Vagina (tissue), 2 donors: ENCODE data around the gene NHERF2.

Experiments used
- POLR2A ChIP-seq, 2 donors: fragments of 450-650 bp; IDR thresholded peaks; one replicate each; pipeline ENCODE4 v1.6.1; 2017; ENCODE audit warnings: antibody characterized with exemption in 2 of 2, mild to moderate bottlenecking in 2 of 2, moderate library complexity in 2 of 2
- POLR2AphosphoS5 ChIP-seq, 2 donors: sonication (generic); formaldehyde crosslinking; IDR thresholded peaks; one replicate each; pipeline ENCODE4 v1.9.0; 2017; ENCODE audit warnings: antibody characterized with exemption in 2 of 2, mild to moderate bottlenecking in 2 of 2, low read depth in 1 of 2; ENCODE audit not compliant: insufficient read depth in 1 of 2

GRCh38 chr16:2044541-2044940 lies 17.8 kb downstream of the NHERF2 start:
- TF ChIP-seq POLR2A (IDR thresholded peaks at IDR 0.05) = no peak
- no peak for TF ChIP-seq POLR2AphosphoS5 (IDR thresholded peaks at IDR 0.05; ENCODE audit: insufficient read depth in 1 of 2, low read depth in 1 of 2)
